Small intestine (tissue), 7 donors: ENCODE measurements around the gene ETV6. TPM values are rescaled to one million over a fixed set of nuclear protein-coding genes. Genes with fewer than 3 reads are reported as not detected.

Experiments used
- DNase-seq, 2 donors: peaks; one replicate each; pipeline versions ENCODE4 v3.0.0 to v3.0.0-alpha.2; 2013
- FAIRE-seq: peaks from 2 replicates; lab custom pipeline; 2012; peaks lifted over from hg19 to GRCh38; lab: Jason Lieb, UNC
- H3K27ac ChIP-seq, 3 donors: one replicate each; pipeline ENCODE4 v1.5.1; 2013; ENCODE audit warnings: low read length in 2 of 3, mild to moderate bottlenecking in 2 of 3, control low read depth in 1 of 3, inconsistent platforms in 1 of 3, low read depth in 1 of 3, moderate library complexity in 1 of 3
- H3K27me3 ChIP-seq, 3 donors: one replicate each; pipeline ENCODE4 v1.6.1; 2013; ENCODE audit warnings: low read length in 3 of 3, inconsistent platforms in 1 of 3; ENCODE audit not compliant: control insufficient read depth in 3 of 3, insufficient read depth in 3 of 3
- H3K36me3 ChIP-seq, 3 donors: one replicate each; pipeline ENCODE4 v1.6.1; 2013; ENCODE audit warnings: low read length in 3 of 3, inconsistent platforms in 1 of 3, low read depth in 1 of 3, mild to moderate bottlenecking in 1 of 3, moderate library complexity in 1 of 3; ENCODE audit not compliant: control insufficient read depth in 3 of 3, insufficient read depth in 2 of 3
- H3K4me1 ChIP-seq, 3 donors: one replicate each; pipeline ENCODE4 v1.6.1; 2013; ENCODE audit warnings: low read length in 2 of 3, inconsistent platforms in 1 of 3, low read depth in 1 of 3, mild to moderate bottlenecking in 1 of 3, moderate library complexity in 1 of 3; ENCODE audit not compliant: control insufficient read depth in 3 of 3, insufficient read depth in 2 of 3
- H3K4me3 ChIP-seq, 3 donors: one replicate each; pipeline ENCODE4 v1.5.1; 2013; ENCODE audit warnings: low read length in 3 of 3, control low read depth in 1 of 3, inconsistent platforms in 1 of 3, low read depth in 1 of 3, mild to moderate bottlenecking in 1 of 3, moderate library complexity in 1 of 3
- H3K9me3 ChIP-seq, 2 donors: one replicate each; pipeline ENCODE4 v1.6.1; 2013; ENCODE audit warnings: low read depth in 1 of 2, low read length in 1 of 2; ENCODE audit not compliant: control insufficient read depth in 2 of 2, insufficient read depth in 1 of 2
- WGBS, 3 donors: extraction: QIAGEN DNeasy Blood & Tissue Kit; methylation state at CpG; one replicate each; pipeline ENCODE4 v1.1.7; 2013; 5-methylcytosine and 5-hydroxymethylcytosine counted together
- polyA plus RNA-seq, 4 donors: library from polyadenylated mRNA; stranded (reverse) in 3 of 4; unstranded in 1 of 4; fragments of 200-250 nt in 3 of 4; fragments of 120-200 nt in 1 of 4; gene quantifications; one replicate each; pipeline versions ENCODE4 v1.2.1 to v1.2.3, GENCODE V29; 2013
- donor health status: healthy with polysubstance abuse.
- donor health status: control.
- donor health status: control.
- donor health status: Bipolar disorder and iron deficiency.
- donor health status: healthy.

Gene ETV6
- polyA plus RNA-seq, 4 donors: 5.1 to 13.6 (median 8.4) TPM

- no peaks in the 10 kb centered on the region for H3K9me3 ChIP-seq
- no peak overlapping the region for H3K4me3 ChIP-seq
- H3K27me3 ChIP-seq: no peaks in the 10 kb centered on the region
- peaks cover 0 to 13% (median 0%) of the 10 kb centered on the region in 3 donors for H3K36me3 ChIP-seq
- 34 to 65% (median 46%) methylated on average over 5 of the region's 5 CpGs for WGBS, 3 donors
- FAIRE-seq (no peak), DNase-seq (peak in 1 of 2 donors; percentile 30)
- no peak overlapping the region for H3K27ac ChIP-seq
- H3K4me1 ChIP-seq: peaks cover 0 to 27% (median 24%) of the 10 kb centered on the region in 3 donors
Observed at GRCh38 chr12:11768233-11768965, 118.9 kb downstream of the ETV6 start.

- FAIRE-seq: no peak
- no peaks in the 10 kb centered on the region for H3K9me3 ChIP-seq
- H3K4me3 ChIP-seq: no peak overlapping the region
- H3K4me1 ChIP-seq: peaks cover 5 to 26% (median 17%) of the 10 kb centered on the region in 3 donors
- H3K27me3 ChIP-seq: no peaks in the 10 kb centered on the region
- peak in 1 of 2 donors; percentile 64 for DNase-seq
- H3K36me3 ChIP-seq: peaks cover 0 to 17% (median 3%) of the 10 kb centered on the region in 3 donors
- no peak overlapping the region for H3K27ac ChIP-seq
- 49 to 67% (median 58%) methylated on average over 12 of the region's 12 CpGs for WGBS, 3 donors
Observed at GRCh38 chr12:11769723-11770514, 120.4 kb downstream of the ETV6 start.

DNA sequence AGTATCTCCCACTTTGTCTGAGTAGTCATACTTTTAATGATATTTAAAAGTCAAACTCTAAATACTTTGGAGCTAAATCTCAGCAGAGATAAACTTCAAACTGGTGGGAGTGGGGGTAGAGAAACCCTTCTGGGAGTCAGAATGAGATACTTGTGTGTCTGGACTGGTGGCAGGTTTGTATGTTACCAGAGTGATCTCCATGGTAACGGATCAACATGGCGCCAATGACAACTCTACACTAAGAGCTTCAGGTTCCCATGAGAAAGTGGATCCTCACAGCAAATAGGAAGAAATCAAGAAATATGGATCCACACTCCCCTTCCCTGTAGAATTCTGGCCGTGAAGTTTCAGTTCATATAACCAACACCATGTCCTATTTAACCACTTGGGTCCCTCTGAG is 121.9 kb downstream of the ETV6 start:
- Histone ChIP-seq H3K27ac (no peak overlapping the region), H3K9me3 (no peaks in the 10 kb centered on the region), H3K4me3 (no peak overlapping the region), H3K27me3 (no peaks in the 10 kb centered on the region), H3K36me3 (peaks cover 0 to 14% (median 3%) of the 10 kb centered on the region in 3 donors), H3K4me1 (peaks cover 5 to 21% (median 14%) of the 10 kb centered on the region in 3 donors)
- no peak for DNase-seq
- no peak for FAIRE-seq
- 88 to 98% (median 91%) methylated on average over 3 of the region's 3 CpGs for WGBS, 3 donors

DNA sequence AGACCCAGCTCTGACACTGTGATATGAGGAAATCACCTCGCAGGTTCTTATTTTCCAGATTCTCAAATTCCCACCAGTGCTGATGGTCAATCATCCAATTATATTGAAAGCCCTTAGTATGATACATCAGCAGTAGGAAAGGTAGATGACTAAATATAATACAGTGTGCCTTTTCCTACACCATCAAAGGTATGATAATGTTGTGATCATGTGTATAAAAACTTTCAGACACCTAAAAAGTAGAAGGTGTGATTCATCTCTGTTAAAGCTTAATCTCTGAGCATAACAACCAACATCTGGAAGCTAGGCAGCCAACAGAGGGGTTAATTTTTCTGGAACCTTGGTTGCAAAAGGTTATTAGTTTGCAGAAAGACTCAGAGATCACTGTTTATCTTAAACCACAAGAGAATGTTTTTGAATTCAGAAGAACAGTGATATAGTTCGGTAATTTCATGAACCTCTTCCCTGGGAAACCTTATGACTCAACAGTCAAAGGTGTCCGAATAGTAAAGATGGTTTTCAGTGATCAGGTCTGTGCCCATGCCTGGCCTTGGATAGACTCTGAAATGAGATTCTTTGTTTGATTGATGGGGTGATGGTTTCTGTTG is 122.5 kb downstream of the ETV6 start:
- H3K27ac ChIP-seq: no peak overlapping the region
- DNase-seq (no peak), FAIRE-seq (no peak)
- H3K9me3 ChIP-seq: no peaks in the 10 kb centered on the region
- no peak overlapping the region for H3K4me3 ChIP-seq
- H3K27me3 ChIP-seq: no peaks in the 10 kb centered on the region
- H3K36me3 ChIP-seq: peaks cover 0 to 11% (median 3%) of the 10 kb centered on the region in 3 donors
- WGBS, 3 donors: 77 to 86% (median 78%) methylated on average over 3 of the region's 3 CpGs
- H3K4me1 ChIP-seq: peaks cover 5 to 18% (median 14%) of the 10 kb centered on the region in 3 donors

DNA sequence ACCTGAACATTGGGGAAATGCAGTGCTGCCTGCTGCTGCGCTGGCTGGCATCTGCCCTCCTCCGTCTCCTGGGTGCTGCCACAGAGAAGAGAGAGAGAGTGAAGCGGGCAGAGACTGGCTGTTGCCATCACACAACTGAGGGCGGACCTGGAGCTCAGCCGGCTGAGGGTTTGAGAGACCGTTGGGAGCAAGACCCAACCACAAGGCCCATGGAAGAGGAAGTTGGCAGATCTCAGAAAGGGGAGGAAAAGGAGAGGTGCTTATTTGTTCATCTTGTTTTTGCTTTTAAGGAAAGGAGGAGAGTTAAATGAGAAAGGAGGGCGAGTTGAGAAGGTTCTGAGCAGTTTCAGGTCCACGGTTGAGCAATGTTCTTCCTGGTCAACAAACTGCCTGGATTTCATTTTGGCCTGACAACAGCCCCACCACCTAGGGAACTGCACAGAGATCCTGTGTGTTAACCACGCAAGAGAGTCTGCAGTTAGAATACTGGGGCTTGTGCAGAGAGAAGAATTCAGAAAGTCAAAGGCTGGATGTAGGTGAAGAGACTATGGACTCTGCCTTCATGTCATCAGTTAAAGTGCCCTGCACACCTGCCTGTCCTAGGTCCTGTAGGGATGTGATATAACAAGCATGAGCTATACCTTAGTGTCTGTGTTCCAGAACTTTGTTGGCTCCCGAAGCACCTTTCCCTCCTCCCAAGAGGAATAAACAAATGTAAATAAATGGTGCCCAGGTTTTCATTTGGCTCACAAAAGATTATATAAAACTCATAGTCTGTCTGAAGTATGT is 124.6 kb downstream of the ETV6 start:
- no peak overlapping the region for H3K4me3 ChIP-seq
- DNase-seq (peak; percentile 36 to 46), FAIRE-seq (no peak)
- 65 to 76% (median 71%) methylated on average over 10 of the region's 10 CpGs for WGBS, 3 donors
- H3K4me1 ChIP-seq: peaks cover 5 to 13% (median 12%) of the 10 kb centered on the region in 3 donors
- peaks cover 0 to 17% (median 3%) of the 10 kb centered on the region in 3 donors for H3K36me3 ChIP-seq
- H3K9me3 ChIP-seq: no peaks in the 10 kb centered on the region
- no peaks in the 10 kb centered on the region for H3K27me3 ChIP-seq
- no peak overlapping the region for H3K27ac ChIP-seq

- Histone ChIP-seq H3K36me3 (peaks cover 0 to 16% (median 3%) of the 10 kb centered on the region in 3 donors), H3K9me3 (no peaks in the 10 kb centered on the region), H3K4me3 (no peak overlapping the region), H3K27me3 (no peaks in the 10 kb centered on the region), H3K4me1 (peaks cover 5 to 13% (median 12%) of the 10 kb centered on the region in 3 donors), H3K27ac (no peak overlapping the region)
- FAIRE-seq: no peak
- WGBS, 3 donors: 79 to 85% (median 81%) methylated on average over 6 of the region's 6 CpGs
- no peak for DNase-seq
Observed at GRCh38 chr12:11774821-11775220, 125.3 kb downstream of the ETV6 start.

- H3K4me3 ChIP-seq: no peak overlapping the region
- DNase-seq (no peak), FAIRE-seq (no peak)
- H3K27ac ChIP-seq: no peak overlapping the region
- H3K4me1 ChIP-seq: peaks cover 5 to 13% (median 9%) of the 10 kb centered on the region in 3 donors
- no peaks in the 10 kb centered on the region for H3K27me3 ChIP-seq
- no peaks in the 10 kb centered on the region for H3K9me3 ChIP-seq
- peaks cover 0 to 11% (median 3%) of the 10 kb centered on the region in 3 donors for H3K36me3 ChIP-seq
- WGBS, 3 donors: 87 to 94% (median 91%) methylated on average over 3 of the region's 3 CpGs
Observed at GRCh38 chr12:11776316-11776715, 126.8 kb downstream of the ETV6 start.
